ENCODE data around the gene PLEKHJ1. TPM values are rescaled to one million over a fixed set of nuclear protein-coding genes. Genes with fewer than 3 reads are reported as not detected.

The PLEKHJ1 gene
- total RNA-seq, 1 experiment from 2014 or later, result 189 TPM

DNA sequence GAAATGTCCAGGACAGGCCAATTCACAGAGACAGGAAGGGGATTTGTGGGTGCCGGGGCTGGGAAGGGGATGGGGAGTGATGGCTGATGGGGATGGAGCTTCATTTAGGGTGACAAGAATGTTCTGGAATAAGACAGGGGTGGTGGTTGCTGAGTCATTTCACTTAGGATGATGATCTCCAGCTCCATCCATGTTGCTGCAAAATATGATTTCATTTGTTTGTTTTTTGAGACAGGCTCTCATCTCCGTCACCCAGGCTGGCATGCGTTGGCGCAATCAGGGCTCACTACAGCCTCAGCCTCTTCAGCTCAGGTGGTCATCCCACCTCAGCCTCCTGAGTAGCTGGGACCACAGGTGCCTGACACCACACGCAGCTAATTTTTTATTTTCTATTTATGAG lies 23.2 kb upstream of the PLEKHJ1 start:
- no peak for DNase-seq (ENCODE audit: low spot score)
- Mint-ChIP-seq H3K27ac (no peak overlapping the region), H3K27me3 (ENCODE audit: low read depth) (peaks cover 4% of the 10 kb centered on the region), H3K4me3 (no peak overlapping the region), H3K4me1 (no peaks in the 10 kb centered on the region), H3K36me3 (no peaks in the 10 kb centered on the region), H3K9me3 (no peaks in the 10 kb centered on the region)
- POLR2A ChIA-PET, result no interaction called here
- TF ChIP-seq, protein P1, sequence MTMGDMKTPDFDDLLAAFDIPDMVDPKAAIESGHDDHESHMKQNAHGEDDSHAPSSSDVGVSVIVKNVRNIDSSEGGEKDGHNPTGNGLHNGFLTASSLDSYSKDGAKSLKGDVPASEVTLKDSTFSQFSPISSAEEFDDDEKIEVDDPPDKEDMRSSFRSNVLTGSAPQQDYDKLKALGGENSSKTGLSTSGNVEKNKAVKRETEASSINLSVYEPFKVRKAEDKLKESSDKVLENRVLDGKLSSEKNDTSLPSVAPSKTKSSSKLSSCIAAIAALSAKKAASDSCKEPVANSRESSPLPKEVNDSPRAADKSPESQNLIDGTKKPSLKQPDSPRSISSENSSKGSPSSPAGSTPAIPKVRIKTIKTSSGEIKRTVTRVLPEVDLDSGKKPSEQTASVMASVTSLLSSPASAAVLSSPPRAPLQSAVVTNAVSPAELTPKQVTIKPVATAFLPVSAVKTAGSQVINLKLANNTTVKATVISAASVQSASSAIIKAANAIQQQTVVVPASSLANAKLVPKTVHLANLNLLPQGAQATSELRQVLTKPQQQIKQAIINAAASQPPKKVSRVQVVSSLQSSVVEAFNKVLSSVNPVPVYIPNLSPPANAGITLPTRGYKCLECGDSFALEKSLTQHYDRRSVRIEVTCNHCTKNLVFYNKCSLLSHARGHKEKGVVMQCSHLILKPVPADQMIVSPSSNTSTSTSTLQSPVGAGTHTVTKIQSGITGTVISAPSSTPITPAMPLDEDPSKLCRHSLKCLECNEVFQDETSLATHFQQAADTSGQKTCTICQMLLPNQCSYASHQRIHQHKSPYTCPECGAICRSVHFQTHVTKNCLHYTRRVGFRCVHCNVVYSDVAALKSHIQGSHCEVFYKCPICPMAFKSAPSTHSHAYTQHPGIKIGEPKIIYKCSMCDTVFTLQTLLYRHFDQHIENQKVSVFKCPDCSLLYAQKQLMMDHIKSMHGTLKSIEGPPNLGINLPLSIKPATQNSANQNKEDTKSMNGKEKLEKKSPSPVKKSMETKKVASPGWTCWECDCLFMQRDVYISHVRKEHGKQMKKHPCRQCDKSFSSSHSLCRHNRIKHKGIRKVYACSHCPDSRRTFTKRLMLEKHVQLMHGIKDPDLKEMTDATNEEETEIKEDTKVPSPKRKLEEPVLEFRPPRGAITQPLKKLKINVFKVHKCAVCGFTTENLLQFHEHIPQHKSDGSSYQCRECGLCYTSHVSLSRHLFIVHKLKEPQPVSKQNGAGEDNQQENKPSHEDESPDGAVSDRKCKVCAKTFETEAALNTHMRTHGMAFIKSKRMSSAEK (CRISPR knock-in tag; IDR thresholded peaks at IDR 0.05; ENCODE audit: borderline replicate concordance), result no peak
- no peak for TF ChIP-seq NR2C2 (CRISPR knock-in tag; IDR thresholded peaks at IDR 0.05)
- ATAC-seq, result no peak
- CTCF ChIA-PET, result interaction anchor here (0.7 to 2.0 kb wide), 5 partner anchors 13 to 329 kb away, joined by 3 to 6 read pairs (median 4); partner anchors contain the start of gene LSM7

DNA sequence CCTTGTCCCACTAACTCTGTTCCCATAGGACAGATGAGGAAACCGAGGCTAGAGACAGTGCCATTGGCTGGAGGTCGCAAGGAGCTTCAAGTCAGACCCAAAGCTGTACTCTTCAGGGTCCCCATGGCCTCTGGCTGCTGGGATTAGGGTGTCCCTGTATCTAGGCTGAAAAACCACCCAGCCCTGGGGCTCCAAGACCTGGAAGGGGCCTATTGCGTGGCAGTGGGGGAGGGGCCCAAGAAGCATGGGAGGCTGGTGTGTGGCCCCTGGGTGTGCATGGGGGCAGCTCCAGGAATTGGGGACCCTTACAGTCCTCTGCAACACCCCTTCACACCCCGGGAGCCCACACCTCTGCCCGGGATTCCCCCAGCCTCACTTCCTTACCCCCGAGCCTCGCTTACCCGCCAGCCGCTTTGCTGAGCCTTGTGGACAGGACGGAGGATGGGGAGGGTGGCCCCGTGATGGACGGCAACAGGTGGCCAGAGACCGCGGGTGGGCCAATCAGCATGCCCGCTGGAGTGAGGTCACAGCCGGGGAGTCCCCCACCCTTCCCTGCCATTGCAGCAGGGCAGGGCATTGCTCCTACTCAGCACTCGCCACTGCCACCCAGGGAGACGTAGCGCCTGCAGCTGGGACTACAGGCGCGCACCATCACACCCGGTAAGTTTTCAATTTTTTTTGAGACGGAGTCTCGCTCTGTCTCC lies 20.0 kb upstream of the PLEKHJ1 start, which contains the start of gene JSRP1:
Gene JSRP1 (minus strand): TSS at position 436 of the 704 bp plus-strand sequence. CDS start 1,103 bp downstream, outside the sequence.
- peak; percentile 20 for DNase-seq (ENCODE audit: low spot score)
- POLR2A ChIA-PET, result interaction anchor here (0.9 kb wide), 1 partner anchor 78 kb away, joined by 3 read pairs; no protein-coding TSS in a partner anchor
- Mint-ChIP-seq H3K27ac (no peak within 1 kb of the TSS), H3K36me3 (no peaks in the 10 kb centered on the region), H3K4me1 (peaks cover 3% of the 10 kb centered on the region; the same call in 1 of the 2 replicates), H3K9me3 (no peaks in the 10 kb centered on the region), H3K4me3 (no peak within 1 kb of the TSS), H3K27me3 (ENCODE audit: low read depth) (peaks cover 31% of the 10 kb centered on the region)
- TF ChIP-seq IRF2 (CRISPR knock-in tag; IDR thresholded peaks at IDR 0.05; ENCODE audit: borderline replicate concordance, low read depth) (no peak), RELA (CRISPR knock-in tag; IDR thresholded peaks at IDR 0.05; ENCODE audit: borderline replicate concordance) (no peak), ZNF138 (CRISPR knock-in tag; conservative IDR thresholded peaks at IDR 0.05) (no peak), ZNF219 (CRISPR knock-in tag; IDR thresholded peaks at IDR 0.05; ENCODE audit: borderline replicate concordance) (no peak)
- TF ChIP-seq, protein P2, sequence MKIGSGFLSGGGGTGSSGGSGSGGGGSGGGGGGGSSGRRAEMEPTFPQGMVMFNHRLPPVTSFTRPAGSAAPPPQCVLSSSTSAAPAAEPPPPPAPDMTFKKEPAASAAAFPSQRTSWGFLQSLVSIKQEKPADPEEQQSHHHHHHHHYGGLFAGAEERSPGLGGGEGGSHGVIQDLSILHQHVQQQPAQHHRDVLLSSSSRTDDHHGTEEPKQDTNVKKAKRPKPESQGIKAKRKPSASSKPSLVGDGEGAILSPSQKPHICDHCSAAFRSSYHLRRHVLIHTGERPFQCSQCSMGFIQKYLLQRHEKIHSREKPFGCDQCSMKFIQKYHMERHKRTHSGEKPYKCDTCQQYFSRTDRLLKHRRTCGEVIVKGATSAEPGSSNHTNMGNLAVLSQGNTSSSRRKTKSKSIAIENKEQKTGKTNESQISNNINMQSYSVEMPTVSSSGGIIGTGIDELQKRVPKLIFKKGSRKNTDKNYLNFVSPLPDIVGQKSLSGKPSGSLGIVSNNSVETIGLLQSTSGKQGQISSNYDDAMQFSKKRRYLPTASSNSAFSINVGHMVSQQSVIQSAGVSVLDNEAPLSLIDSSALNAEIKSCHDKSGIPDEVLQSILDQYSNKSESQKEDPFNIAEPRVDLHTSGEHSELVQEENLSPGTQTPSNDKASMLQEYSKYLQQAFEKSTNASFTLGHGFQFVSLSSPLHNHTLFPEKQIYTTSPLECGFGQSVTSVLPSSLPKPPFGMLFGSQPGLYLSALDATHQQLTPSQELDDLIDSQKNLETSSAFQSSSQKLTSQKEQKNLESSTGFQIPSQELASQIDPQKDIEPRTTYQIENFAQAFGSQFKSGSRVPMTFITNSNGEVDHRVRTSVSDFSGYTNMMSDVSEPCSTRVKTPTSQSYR (CRISPR knock-in tag; IDR thresholded peaks at IDR 0.05), result no peak
- CTCF ChIA-PET, result interaction anchor here (0.8 kb wide), 1 partner anchor 57 kb away, joined by 3 read pairs; no protein-coding TSS in a partner anchor
- no peak for ATAC-seq

DNA sequence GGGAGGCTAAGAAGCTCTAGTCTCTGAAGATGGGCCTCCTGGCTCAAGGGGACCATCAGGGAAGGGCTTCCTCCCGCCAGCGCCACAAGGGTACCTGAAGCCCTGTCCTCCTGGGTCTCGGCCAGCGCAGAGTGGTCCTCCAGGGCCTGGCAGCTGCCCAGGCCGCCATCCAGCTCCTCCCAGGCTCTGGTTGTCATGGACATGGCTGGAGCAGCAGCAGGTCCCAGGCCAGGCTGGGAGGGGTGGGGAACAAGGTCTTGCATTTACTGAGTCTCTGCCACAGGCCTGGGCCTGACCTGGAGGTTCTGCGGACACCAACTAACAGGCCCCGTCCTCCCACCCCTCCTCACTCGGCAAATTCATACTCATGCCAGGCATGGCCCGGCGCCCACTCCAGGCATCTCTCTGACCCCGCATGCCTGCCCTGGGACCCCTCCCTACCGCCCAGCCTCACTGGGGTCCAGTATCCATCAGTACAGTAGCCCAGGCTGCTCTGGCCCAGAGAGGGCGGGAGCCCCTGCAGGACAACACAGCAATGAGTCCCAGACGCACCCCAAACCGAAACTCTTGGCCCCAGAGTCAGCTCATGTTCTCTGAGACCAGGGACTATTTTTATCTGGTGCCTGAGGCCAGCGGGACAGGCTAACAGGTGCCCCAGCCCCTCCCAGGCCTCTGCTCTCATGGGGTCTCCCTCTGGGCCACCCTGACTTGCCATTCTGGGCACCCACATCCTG lies 19.1 kb upstream of the PLEKHJ1 start:
- Mint-ChIP-seq H3K27me3 (ENCODE audit: low read depth) (peaks cover 33% of the 10 kb centered on the region), H3K27ac (no peak overlapping the region), H3K4me1 (peaks cover 3% of the 10 kb centered on the region; the same call in 1 of the 2 replicates), H3K4me3 (no peak overlapping the region), H3K36me3 (no peaks in the 10 kb centered on the region), H3K9me3 (no peaks in the 10 kb centered on the region)
- DNase-seq (ENCODE audit: low spot score) (peak; percentile 12), ATAC-seq (no peak)
- POLR2A ChIA-PET, result interaction anchor here (0.9 kb wide), 1 partner anchor 77 kb away, joined by 3 read pairs; no protein-coding TSS in a partner anchor
- CTCF ChIA-PET, result interaction anchor here (2.2 kb wide), 1 partner anchor 51 kb away, joined by 11 read pairs; no protein-coding TSS in a partner anchor
- TF ChIP-seq, protein P3, sequence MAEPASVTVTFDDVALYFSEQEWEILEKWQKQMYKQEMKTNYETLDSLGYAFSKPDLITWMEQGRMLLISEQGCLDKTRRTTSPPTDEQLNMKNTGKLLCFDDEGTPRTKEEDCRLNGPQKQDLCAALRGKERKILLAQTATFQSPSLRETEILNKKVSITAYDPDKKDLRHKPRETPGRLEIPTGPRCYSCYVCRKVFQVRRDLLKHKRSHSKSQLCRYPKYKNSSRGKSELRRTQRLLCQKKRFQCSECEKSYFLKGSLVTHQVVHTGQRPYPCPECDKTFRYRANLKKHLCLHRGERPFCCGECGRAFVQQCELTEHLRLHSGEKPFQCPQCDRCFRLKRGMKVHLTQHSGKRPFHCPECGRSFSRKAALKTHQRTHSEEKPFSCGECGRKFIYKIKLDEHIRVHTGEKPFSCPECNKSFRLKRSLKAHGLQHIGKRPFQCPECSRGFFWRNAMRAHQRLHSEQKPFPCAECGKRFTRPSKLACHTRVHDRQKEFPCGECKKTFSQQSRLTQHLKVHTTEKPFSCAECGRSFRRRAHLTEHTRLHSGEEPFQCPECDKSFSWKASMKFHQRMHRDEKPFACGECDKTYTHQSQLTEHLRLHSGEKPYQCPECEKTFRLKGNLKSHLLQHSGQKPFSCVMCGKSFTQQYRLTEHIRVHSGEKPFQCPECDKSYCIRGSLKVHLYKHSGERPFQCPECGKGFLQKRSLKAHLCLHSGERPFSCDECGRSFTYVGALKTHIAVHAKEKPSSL (CRISPR knock-in tag; conservative IDR thresholded peaks at IDR 0.05), result no peak
- TF ChIP-seq, protein P4, sequence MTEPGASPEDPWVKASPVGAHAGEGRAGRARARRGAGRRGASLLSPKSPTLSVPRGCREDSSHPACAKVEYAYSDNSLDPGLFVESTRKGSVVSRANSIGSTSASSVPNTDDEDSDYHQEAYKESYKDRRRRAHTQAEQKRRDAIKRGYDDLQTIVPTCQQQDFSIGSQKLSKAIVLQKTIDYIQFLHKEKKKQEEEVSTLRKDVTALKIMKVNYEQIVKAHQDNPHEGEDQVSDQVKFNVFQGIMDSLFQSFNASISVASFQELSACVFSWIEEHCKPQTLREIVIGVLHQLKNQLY (CRISPR knock-in tag; IDR thresholded peaks at IDR 0.05), result no peak
- TF ChIP-seq, protein P5, sequence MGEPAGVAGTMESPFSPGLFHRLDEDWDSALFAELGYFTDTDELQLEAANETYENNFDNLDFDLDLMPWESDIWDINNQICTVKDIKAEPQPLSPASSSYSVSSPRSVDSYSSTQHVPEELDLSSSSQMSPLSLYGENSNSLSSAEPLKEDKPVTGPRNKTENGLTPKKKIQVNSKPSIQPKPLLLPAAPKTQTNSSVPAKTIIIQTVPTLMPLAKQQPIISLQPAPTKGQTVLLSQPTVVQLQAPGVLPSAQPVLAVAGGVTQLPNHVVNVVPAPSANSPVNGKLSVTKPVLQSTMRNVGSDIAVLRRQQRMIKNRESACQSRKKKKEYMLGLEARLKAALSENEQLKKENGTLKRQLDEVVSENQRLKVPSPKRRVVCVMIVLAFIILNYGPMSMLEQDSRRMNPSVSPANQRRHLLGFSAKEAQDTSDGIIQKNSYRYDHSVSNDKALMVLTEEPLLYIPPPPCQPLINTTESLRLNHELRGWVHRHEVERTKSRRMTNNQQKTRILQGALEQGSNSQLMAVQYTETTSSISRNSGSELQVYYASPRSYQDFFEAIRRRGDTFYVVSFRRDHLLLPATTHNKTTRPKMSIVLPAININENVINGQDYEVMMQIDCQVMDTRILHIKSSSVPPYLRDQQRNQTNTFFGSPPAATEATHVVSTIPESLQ (CRISPR knock-in tag; IDR thresholded peaks at IDR 0.05), result no peak
- no peak for TF ChIP-seq ZNF263 (CRISPR knock-in tag; IDR thresholded peaks at IDR 0.05; ENCODE audit: low read depth)
- TF ChIP-seq RELA (CRISPR knock-in tag; IDR thresholded peaks at IDR 0.05; ENCODE audit: borderline replicate concordance), result no peak
- no peak for TF ChIP-seq SMAD3 (CRISPR knock-in tag; IDR thresholded peaks at IDR 0.05; ENCODE audit: borderline replicate concordance)
- TF ChIP-seq, protein P6, sequence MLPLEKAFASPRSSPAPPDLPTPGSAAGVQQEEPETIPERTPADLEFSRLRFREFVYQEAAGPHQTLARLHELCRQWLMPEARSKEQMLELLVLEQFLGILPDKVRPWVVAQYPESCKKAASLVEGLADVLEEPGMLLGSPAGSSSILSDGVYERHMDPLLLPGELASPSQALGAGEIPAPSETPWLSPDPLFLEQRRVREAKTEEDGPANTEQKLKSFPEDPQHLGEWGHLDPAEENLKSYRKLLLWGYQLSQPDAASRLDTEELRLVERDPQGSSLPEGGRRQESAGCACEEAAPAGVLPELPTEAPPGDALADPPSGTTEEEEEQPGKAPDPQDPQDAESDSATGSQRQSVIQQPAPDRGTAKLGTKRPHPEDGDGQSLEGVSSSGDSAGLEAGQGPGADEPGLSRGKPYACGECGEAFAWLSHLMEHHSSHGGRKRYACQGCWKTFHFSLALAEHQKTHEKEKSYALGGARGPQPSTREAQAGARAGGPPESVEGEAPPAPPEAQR (CRISPR knock-in tag; IDR thresholded peaks at IDR 0.05), result no peak
- TF ChIP-seq JUN (CRISPR knock-in tag; IDR thresholded peaks at IDR 0.05), result no peak
- no peak for TF ChIP-seq NR2C2 (CRISPR knock-in tag; IDR thresholded peaks at IDR 0.05)

Data from WTC11 (cell line).